H1 (cell line): ENCODE data around the gene NSUN2. TPM values are rescaled to one million over a fixed set of nuclear protein-coding genes. Genes with fewer than 3 reads are reported as not detected.

Experiments used
- BCL11A ChIP-seq, 2 experiments: IDR thresholded peaks; one replicate each; pipeline ENCODE4 v1.6.1; 2011; ENCODE audit warnings: low read depth in 2 of 2, low read length in 2 of 2, mild to moderate bottlenecking in 2 of 2
- POLR2A ChIP-seq, 2 experiments: IDR thresholded peaks; 1 replicate in 1 of 2; 2 replicates in 1 of 2; pipeline ENCODE4 v1.6.1; 2011; ENCODE audit warnings: low read depth in 2 of 2, low read length in 2 of 2, mild to moderate bottlenecking in 2 of 2; ENCODE audit errors: control extremely low read depth in 1 of 2
- POLR2AphosphoS5 ChIP-seq: IDR thresholded peaks from 2 replicates; pipeline ENCODE4 v1.6.1; 2011; ENCODE audit warnings: low read depth, low read length
- TAF7 ChIP-seq: optimal IDR thresholded peaks from 2 replicates; pipeline ENCODE3; 2011; ENCODE audit warnings: low read depth, mild to moderate bottlenecking, inconsistent platforms, low read length, moderate library complexity, borderline replicate concordance
- polyA plus RNA-seq, 7 experiments: library from polyadenylated mRNA; depleted of rRNA in 3 of 7; stranded (reverse) in 5 of 7; unstranded in 2 of 7; fragments of >200 nt in 5 of 7; fragments of 200-250 nt in 2 of 7; gene quantifications; 1 replicate in 5 of 7; 2 replicates in 1 of 7; 4 replicates in 1 of 7; pipeline versions ENCODE4 v1.2.1 to v1.2.3, GENCODE V29; 2011 to 2013; ENCODE audit warnings: missing spikeins in 2 of 7, mixed read lengths in 2 of 7
- total RNA-seq: library from RNA; stranded (reverse); fragmentation: NEBNext Ultra II Directional; extraction: Animal tissue kit (Norgen Biotek cat#: 25700); gene quantifications from 2 replicates; pipeline ENCODE4 v1.2.1, GENCODE V29; 2021
- TF ChIP-seq, protein P1 (sequence below): fragments of 300-600 bp; sonication (generic); IDR thresholded peaks from 2 replicates; pipeline ENCODE4 v1.7.1; 2012; ENCODE audit warnings: low read length, moderate library complexity, mild to moderate bottlenecking, inconsistent platforms; ENCODE audit not compliant: insufficient replicate concordance

NSUN2 gene
- total and polyA plus RNA-seq, 2 of the 8 experiments (the other 6 are each of a cell fraction or from before 2014, with no cell fraction given) = 47.3 to 94.7 TPM

DNA sequence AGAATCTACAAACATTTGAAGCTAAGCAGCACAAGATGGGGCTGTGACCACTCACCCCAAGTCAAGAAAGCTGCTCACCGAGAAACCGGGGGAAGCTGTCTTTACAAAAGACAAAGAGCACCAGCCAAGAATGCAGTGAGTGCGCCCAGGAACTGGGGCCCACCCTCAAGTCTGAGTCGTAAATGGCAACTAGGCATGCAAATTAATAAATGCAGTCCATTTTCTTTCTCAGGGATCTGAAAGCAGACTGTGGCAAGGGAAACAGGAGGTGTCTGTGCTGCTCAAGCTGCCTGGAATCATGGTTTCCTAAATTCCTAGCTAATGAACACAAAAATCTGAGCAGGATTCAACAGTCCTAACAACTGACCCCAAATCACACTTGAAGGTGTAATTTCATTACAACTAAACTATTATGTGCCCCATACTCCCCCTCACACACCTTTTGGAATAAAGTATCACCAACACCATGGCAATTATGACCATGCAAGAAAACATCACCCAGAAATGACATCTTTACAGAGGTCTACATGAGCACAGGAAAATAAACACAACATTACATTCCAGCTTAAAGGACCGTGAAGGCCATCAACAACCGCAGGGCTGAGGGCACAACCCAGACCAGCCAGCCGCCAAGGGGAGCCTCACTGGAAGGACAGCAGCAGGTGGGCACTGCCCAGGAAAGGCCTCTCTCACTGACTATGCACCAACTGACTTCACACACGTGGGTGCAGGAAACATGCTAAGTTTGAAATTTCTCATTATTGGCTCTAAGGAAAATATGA is 17.6 kb downstream of the NSUN2 start (continued):
- TF ChIP-seq, protein P1, sequence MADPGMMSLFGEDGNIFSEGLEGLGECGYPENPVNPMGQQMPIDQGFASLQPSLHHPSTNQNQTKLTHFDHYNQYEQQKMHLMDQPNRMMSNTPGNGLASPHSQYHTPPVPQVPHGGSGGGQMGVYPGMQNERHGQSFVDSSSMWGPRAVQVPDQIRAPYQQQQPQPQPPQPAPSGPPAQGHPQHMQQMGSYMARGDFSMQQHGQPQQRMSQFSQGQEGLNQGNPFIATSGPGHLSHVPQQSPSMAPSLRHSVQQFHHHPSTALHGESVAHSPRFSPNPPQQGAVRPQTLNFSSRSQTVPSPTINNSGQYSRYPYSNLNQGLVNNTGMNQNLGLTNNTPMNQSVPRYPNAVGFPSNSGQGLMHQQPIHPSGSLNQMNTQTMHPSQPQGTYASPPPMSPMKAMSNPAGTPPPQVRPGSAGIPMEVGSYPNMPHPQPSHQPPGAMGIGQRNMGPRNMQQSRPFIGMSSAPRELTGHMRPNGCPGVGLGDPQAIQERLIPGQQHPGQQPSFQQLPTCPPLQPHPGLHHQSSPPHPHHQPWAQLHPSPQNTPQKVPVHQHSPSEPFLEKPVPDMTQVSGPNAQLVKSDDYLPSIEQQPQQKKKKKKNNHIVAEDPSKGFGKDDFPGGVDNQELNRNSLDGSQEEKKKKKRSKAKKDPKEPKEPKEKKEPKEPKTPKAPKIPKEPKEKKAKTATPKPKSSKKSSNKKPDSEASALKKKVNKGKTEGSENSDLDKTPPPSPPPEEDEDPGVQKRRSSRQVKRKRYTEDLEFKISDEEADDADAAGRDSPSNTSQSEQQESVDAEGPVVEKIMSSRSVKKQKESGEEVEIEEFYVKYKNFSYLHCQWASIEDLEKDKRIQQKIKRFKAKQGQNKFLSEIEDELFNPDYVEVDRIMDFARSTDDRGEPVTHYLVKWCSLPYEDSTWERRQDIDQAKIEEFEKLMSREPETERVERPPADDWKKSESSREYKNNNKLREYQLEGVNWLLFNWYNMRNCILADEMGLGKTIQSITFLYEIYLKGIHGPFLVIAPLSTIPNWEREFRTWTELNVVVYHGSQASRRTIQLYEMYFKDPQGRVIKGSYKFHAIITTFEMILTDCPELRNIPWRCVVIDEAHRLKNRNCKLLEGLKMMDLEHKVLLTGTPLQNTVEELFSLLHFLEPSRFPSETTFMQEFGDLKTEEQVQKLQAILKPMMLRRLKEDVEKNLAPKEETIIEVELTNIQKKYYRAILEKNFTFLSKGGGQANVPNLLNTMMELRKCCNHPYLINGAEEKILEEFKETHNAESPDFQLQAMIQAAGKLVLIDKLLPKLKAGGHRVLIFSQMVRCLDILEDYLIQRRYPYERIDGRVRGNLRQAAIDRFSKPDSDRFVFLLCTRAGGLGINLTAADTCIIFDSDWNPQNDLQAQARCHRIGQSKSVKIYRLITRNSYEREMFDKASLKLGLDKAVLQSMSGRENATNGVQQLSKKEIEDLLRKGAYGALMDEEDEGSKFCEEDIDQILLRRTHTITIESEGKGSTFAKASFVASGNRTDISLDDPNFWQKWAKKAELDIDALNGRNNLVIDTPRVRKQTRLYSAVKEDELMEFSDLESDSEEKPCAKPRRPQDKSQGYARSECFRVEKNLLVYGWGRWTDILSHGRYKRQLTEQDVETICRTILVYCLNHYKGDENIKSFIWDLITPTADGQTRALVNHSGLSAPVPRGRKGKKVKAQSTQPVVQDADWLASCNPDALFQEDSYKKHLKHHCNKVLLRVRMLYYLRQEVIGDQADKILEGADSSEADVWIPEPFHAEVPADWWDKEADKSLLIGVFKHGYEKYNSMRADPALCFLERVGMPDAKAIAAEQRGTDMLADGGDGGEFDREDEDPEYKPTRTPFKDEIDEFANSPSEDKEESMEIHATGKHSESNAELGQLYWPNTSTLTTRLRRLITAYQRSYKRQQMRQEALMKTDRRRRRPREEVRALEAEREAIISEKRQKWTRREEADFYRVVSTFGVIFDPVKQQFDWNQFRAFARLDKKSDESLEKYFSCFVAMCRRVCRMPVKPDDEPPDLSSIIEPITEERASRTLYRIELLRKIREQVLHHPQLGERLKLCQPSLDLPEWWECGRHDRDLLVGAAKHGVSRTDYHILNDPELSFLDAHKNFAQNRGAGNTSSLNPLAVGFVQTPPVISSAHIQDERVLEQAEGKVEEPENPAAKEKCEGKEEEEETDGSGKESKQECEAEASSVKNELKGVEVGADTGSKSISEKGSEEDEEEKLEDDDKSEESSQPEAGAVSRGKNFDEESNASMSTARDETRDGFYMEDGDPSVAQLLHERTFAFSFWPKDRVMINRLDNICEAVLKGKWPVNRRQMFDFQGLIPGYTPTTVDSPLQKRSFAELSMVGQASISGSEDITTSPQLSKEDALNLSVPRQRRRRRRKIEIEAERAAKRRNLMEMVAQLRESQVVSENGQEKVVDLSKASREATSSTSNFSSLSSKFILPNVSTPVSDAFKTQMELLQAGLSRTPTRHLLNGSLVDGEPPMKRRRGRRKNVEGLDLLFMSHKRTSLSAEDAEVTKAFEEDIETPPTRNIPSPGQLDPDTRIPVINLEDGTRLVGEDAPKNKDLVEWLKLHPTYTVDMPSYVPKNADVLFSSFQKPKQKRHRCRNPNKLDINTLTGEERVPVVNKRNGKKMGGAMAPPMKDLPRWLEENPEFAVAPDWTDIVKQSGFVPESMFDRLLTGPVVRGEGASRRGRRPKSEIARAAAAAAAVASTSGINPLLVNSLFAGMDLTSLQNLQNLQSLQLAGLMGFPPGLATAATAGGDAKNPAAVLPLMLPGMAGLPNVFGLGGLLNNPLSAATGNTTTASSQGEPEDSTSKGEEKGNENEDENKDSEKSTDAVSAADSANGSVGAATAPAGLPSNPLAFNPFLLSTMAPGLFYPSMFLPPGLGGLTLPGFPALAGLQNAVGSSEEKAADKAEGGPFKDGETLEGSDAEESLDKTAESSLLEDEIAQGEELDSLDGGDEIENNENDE = no peak
- TF ChIP-seq POLR2AphosphoS5 (no peak), BCL11A (IDR thresholded peaks at IDR 0.05; ENCODE audit: low read depth in 2 of 2, low read length in 2 of 2) (no peak), TAF7 (no peak), POLR2A (IDR thresholded peaks at IDR 0.05; ENCODE audit: control extremely low read depth in 1 of 2, low read depth in 2 of 2, low read length in 2 of 2) (no peak)
